SU-DHL-6 (cell line): ENCODE measurements around the gene SDK2.

Experiments
- EZH2phosphoT487 ChIP-seq: fragments of 200-600 bp; sonication (generic), shearing (Covaris generic); conservative IDR thresholded peaks from 2 replicates; pipeline ENCODE4 v1.6.1; 2018; ENCODE audit warnings: mild to moderate bottlenecking, antibody characterized with exemption, low read length, moderate library complexity, mixed read lengths
- TF ChIP-seq, protein P1 (sequence below): fragments of 200-600 bp; sonication (generic); IDR thresholded peaks from one replicate; pipeline ENCODE4 v1.5.1; 2017; ENCODE audit warnings: antibody characterized with exemption, mild to moderate bottlenecking, low read length, moderate library complexity; ENCODE audit not compliant: insufficient read depth, poor library complexity, severe bottlenecking

DNA sequence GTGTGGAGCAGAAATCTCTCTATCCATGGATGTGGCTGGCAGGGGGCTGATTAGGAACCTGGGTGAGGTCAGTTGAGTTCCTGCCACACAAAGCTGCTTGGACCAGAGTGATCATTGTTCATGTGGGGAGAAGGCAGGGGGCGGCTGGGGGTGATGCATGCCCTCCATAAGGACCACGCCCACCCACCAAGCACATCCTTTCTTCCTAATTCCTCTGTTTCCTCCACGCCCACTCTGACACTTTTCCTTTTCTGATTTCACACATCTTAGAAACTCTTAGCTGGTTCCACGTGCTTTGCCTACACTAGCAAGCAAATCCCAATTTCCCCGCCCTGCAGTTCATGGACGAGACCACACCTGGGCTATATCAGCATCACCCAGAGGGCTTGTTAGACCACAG lies 108.5 kb downstream of the SDK2 start:
- TF ChIP-seq, protein P1, sequence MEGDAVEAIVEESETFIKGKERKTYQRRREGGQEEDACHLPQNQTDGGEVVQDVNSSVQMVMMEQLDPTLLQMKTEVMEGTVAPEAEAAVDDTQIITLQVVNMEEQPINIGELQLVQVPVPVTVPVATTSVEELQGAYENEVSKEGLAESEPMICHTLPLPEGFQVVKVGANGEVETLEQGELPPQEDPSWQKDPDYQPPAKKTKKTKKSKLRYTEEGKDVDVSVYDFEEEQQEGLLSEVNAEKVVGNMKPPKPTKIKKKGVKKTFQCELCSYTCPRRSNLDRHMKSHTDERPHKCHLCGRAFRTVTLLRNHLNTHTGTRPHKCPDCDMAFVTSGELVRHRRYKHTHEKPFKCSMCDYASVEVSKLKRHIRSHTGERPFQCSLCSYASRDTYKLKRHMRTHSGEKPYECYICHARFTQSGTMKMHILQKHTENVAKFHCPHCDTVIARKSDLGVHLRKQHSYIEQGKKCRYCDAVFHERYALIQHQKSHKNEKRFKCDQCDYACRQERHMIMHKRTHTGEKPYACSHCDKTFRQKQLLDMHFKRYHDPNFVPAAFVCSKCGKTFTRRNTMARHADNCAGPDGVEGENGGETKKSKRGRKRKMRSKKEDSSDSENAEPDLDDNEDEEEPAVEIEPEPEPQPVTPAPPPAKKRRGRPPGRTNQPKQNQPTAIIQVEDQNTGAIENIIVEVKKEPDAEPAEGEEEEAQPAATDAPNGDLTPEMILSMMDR: no peak
- no peak for TF ChIP-seq EZH2phosphoT487
